Thyroid gland (tissue), 4 donors: Measurements from ENCODE around the gene PGBD2.

Experiments used
- POLR2A ChIP-seq, 2 donors: fragments of 450-650 bp; IDR thresholded peaks; one replicate each; pipeline ENCODE4 v1.6.1; 2017; ENCODE audit warnings: antibody characterized with exemption in 2 of 2, mild to moderate bottlenecking in 2 of 2, moderate library complexity in 1 of 2
- TF ChIP-seq, protein P1 (sequence below), 6 experiments: fragments of 200-600 bp in 3 of 6; fragments of 450-650 bp in 3 of 6; sonication (generic) in 3 of 6; IDR thresholded peaks; one replicate each; pipeline ENCODE4 v1.5.1; 2016 to 2019; ENCODE audit warnings: antibody characterized with exemption in 6 of 6, mild to moderate bottlenecking in 2 of 6, inconsistent platforms in 1 of 6, moderate library complexity in 1 of 6

DNA sequence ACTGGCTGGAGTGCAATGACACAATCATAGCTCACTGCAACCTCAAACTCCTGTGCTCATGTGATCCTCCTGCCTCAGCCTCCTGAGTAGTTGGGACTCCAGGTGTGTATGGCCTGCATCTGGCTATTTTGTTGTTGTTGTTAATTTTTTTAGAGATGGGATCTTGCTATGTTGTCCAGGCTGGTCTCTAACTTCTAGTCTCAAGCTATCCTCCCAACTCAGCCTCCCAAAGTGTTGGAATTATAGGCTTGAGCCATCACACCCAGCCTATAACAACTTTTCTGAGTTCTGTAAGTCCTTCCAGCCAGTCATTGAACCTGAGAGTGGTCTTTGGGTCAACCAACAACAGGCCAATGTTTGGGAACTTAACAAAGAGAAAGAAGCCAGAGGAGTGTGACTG lies 11.2 kb upstream of the PGBD2 start:
- TF ChIP-seq, protein P1, sequence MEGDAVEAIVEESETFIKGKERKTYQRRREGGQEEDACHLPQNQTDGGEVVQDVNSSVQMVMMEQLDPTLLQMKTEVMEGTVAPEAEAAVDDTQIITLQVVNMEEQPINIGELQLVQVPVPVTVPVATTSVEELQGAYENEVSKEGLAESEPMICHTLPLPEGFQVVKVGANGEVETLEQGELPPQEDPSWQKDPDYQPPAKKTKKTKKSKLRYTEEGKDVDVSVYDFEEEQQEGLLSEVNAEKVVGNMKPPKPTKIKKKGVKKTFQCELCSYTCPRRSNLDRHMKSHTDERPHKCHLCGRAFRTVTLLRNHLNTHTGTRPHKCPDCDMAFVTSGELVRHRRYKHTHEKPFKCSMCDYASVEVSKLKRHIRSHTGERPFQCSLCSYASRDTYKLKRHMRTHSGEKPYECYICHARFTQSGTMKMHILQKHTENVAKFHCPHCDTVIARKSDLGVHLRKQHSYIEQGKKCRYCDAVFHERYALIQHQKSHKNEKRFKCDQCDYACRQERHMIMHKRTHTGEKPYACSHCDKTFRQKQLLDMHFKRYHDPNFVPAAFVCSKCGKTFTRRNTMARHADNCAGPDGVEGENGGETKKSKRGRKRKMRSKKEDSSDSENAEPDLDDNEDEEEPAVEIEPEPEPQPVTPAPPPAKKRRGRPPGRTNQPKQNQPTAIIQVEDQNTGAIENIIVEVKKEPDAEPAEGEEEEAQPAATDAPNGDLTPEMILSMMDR (IDR thresholded peaks at IDR 0.05): no peak
- TF ChIP-seq POLR2A (IDR thresholded peaks at IDR 0.05): no peak
